A673 (cell line): Measurements from ENCODE around the gene HDGFL2. TPM values are rescaled to one million over a fixed set of nuclear protein-coding genes. Genes with fewer than 3 reads are reported as not detected.

Experiments used
- BruUV-seq: library from RNA; stranded (reverse); fragments of 400-500 nt; replicated peaks from 2 replicates; lab custom pipeline; 2021; lab: Mats Ljungman, UMichigan
- CTCF ChIA-PET: fragments of 300-600 bp; sonication (Branson Sonifier 250); formaldehyde crosslinking; loops from one replicate; lab custom pipeline; 2022; ENCODE audit warnings: antibody characterized with exemption; lab: Charles Lee
- POLR2A ChIA-PET: fragments of 300-600 bp; sonication (Branson Sonifier 250); formaldehyde crosslinking; loops from one replicate; lab custom pipeline; 2022; ENCODE audit warnings: antibody characterized with exemption; ENCODE audit not compliant: low non-redundant PET; lab: Charles Lee
- DNase-seq: peaks from one replicate; pipeline ENCODE4 v3.0.0-alpha.2; 2015; ENCODE audit warnings: low spot score
- H3K27ac ChIP-seq: fragments of 200-600 bp; sonication (generic); 2 replicates; pipeline ENCODE4 v1.5.1; 2016; ENCODE audit warnings: mixed run types, low read depth, mild to moderate bottlenecking, mixed read lengths, antibody characterized with exemption, low read length; ENCODE audit not compliant: poor library complexity, severe bottlenecking
- H3K27me3 ChIP-seq: fragments of 200-600 bp; sonication (generic); replicated peaks from 2 replicates; pipeline ENCODE4 v1.6.1; 2017; ENCODE audit warnings: mixed run types, low read depth, mild to moderate bottlenecking, mixed read lengths, antibody characterized with exemption, low read length; ENCODE audit not compliant: insufficient read depth, poor library complexity
- H3K36me3 ChIP-seq: fragments of 200-600 bp; sonication (generic); 2 replicates; pipeline ENCODE4 v1.6.1; 2016; ENCODE audit warnings: mixed run types, mild to moderate bottlenecking, mixed read lengths, antibody characterized with exemption, low read length; ENCODE audit not compliant: insufficient read depth, poor library complexity, severe bottlenecking
- H3K4me1 ChIP-seq: fragments of 200-600 bp; sonication (generic); 2 replicates; pipeline ENCODE4 v1.6.1; 2017; ENCODE audit warnings: mixed run types, mild to moderate bottlenecking, mixed read lengths, antibody characterized with exemption, low read length; ENCODE audit not compliant: insufficient read depth, poor library complexity, severe bottlenecking
- H3K4me3 ChIP-seq: fragments of 200-600 bp; sonication (generic); 2 replicates; pipeline ENCODE4 v1.5.1; 2016; ENCODE audit warnings: low read depth, mixed run types, mild to moderate bottlenecking, mixed read lengths, low read length; ENCODE audit not compliant: poor library complexity, severe bottlenecking
- H3K9me3 ChIP-seq: fragments of 200-600 bp; sonication (generic); 2 replicates; pipeline ENCODE4 v1.6.1; 2016; ENCODE audit warnings: mixed run types, low read depth, mild to moderate bottlenecking, mixed read lengths, antibody characterized with exemption, low read length; ENCODE audit not compliant: poor library complexity, severe bottlenecking
- CTCF ChIP-seq: fragments of 300-800, 200-600 bp; sonication (generic); conservative IDR thresholded peaks from 2 replicates; pipeline ENCODE4 v1.5.1; 2017; ENCODE audit warnings: low read depth, mild to moderate bottlenecking, antibody characterized with exemption, low read length, moderate library complexity, mixed read lengths
- EZH2 ChIP-seq: fragments of 200-600 bp; sonication (generic); IDR thresholded peaks from 2 replicates; pipeline ENCODE4 v1.6.1; 2017; ENCODE audit warnings: borderline replicate concordance, low read depth, mild to moderate bottlenecking, mixed read lengths, antibody characterized with exemption, low read length; ENCODE audit not compliant: poor library complexity, severe bottlenecking
- intact Hi-C: fragments of 100-400 bp; cut with micrococcal nuclease; formaldehyde crosslinking; loops from one replicate; pipeline ENCODE4 v1.10.0; 2022; ENCODE audit not compliant: unreplicated experiment
- total RNA-seq: library from RNA; stranded (reverse); gene quantifications from 2 replicates; pipeline ENCODE4 v1.2.3, GENCODE V29; 2021

The HDGFL2 gene
- total RNA-seq, 1 experiment from 2014 or later, result 89.6 TPM

GRCh38 chr19:4428326-4428975 is 43.6 kb upstream of the HDGFL2 start:
- intact Hi-C loops, result no loop called here
- POLR2A ChIA-PET, result interaction anchor here (0.5 kb wide), 1 partner anchor 325 kb away, joined by 3 read pairs; no protein-coding TSS in a partner anchor
- DNase-seq, result no peak
- BruUV-seq, result no TSS peak
- H3K4me3 ChIP-seq, result no peak overlapping the region
- CTCF ChIA-PET, result interaction anchor here (0.7 kb wide), 1 partner anchor 176 kb away, joined by 18 read pairs; no protein-coding TSS in a partner anchor
- no peaks in the 10 kb centered on the region for H3K9me3 ChIP-seq
- no peaks in the 10 kb centered on the region for H3K4me1 ChIP-seq
- no peak overlapping the region for H3K27ac ChIP-seq
- TF ChIP-seq CTCF (no peak), EZH2 (no peak)
- H3K36me3 ChIP-seq, result peaks cover 80% of the 10 kb centered on the region
- no peaks in the 10 kb centered on the region for H3K27me3 ChIP-seq

- ChIA-PET POLR2A (no interaction called here), CTCF (no interaction called here)
- H3K9me3 ChIP-seq, result no peaks in the 10 kb centered on the region
- intact Hi-C loops, result no loop called here
- DNase-seq, result no peak
- H3K4me3 ChIP-seq, result no peak overlapping the region
- H3K4me1 ChIP-seq, result no peaks in the 10 kb centered on the region
- H3K36me3 ChIP-seq, result peaks cover 80% of the 10 kb centered on the region
- BruUV-seq, result no TSS peak
- no peak overlapping the region for H3K27ac ChIP-seq
- H3K27me3 ChIP-seq, result no peaks in the 10 kb centered on the region
- TF ChIP-seq EZH2, result no peak
- TF ChIP-seq CTCF, result no peak
Observed at GRCh38 chr19:4429256-4429655, 42.8 kb upstream of the HDGFL2 start.

- ChIA-PET POLR2A (no interaction called here), CTCF (no interaction called here)
- Histone ChIP-seq H3K9me3 (no peaks in the 10 kb centered on the region), H3K27ac (no peak overlapping the region), H3K4me3 (no peak overlapping the region), H3K27me3 (no peaks in the 10 kb centered on the region), H3K4me1 (no peaks in the 10 kb centered on the region), H3K36me3 (peaks cover 80% of the 10 kb centered on the region)
- intact Hi-C loops, result no loop called here
- no peak for DNase-seq
- no peak for TF ChIP-seq CTCF
- TF ChIP-seq EZH2, result no peak
- no TSS peak for BruUV-seq
Observed at GRCh38 chr19:4429771-4430171, 42.3 kb upstream of the HDGFL2 start.
